GM21447 (cell line): ENCODE data around the gene TMA7.
"Not testable (repeated sequence)": the region's sequence is repeated elsewhere in the genome, so short reads cannot be mapped to it uniquely, and the experiment has no call there.

Experiments used
- ATAC-seq: cut with Tn5 transposase; IDR thresholded peaks from one replicate; pipeline ENCODE4 v1.9.1; 2021; ENCODE audit not compliant: unreplicated experiment

TMA7 gene

GRCh38 chr3:48439820-48440589 lies at the start of gene TMA7, which contains the start of gene CCDC51:
TMA7 (plus strand) TSS chr3:48440257; CDS start chr3:48440297, 40 bp downstream.
CCDC51 (minus strand) TSS chr3:48440119; CDS start chr3:48435128, 4,991 bp downstream.
- peak; percentile 87 for ATAC-seq

DNA sequence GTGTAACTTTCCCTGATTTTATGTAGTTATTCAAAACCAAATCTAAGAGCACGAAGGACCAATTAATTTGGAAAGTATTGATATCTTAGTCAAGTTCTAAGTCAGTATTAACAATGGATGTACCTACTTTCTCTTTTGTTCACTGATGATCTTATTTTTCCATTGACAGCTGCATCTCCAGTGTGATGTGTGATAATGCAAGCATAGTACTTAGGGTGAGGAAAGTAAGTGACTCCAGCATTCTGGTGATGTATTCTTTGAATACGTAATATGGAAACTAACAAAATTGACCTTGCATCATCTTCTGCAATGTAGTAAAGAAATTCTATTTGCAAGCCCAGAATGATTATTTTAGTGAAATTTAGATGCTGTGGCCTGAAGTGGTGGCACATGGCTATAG lies 45.7 kb upstream of the TMA7 start:
- ATAC-seq: no peak

- no peak for ATAC-seq
These were observed 44.3 kb upstream of the TMA7 start for GRCh38 chr3:48395714-48396113.

DNA sequence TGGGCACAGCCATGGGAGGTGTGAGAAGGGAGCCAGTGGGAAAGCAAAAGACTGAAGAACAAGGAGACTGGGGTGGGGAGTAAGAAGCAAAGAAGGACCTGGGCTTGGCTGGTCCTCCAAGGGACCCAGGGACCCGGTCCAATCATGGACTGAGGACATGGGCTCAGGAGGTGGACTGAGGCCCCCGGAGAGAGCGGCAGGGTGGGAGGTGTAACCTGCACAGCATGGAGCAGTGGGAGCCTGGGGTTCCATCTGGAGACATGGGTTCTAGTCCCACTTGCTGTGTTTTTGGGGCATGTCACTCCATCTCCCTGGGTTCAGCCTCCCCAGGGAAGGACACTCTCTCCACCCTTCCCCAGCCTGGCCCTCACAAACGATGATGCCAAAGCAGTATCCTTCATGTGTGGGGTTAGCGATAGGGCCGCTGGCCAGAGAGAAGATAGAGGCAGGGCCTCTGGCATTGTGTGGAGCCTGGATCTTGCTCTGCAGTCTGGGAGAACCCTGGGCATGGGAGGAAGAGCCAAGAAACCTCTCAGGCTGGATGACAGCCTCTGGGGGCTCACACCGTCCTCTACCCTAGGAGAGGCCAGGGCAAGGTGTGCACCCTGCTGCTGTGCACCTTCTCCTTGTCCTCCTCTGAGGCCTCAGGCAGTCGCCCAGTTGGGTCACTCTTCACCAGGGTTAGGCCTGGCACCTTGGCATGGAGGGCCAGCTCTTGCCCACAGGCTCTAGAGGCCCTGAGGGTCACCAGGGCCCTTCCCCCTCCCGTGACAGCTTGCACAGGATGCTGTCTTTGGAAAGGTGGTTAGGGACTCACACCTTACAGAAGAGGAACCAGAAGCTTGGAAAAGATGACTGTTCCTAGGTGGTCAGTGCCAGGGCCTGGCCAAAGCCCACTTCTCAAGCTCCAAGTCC lies 42.0 kb upstream of the TMA7 start:
- ATAC-seq: no peak

DNA sequence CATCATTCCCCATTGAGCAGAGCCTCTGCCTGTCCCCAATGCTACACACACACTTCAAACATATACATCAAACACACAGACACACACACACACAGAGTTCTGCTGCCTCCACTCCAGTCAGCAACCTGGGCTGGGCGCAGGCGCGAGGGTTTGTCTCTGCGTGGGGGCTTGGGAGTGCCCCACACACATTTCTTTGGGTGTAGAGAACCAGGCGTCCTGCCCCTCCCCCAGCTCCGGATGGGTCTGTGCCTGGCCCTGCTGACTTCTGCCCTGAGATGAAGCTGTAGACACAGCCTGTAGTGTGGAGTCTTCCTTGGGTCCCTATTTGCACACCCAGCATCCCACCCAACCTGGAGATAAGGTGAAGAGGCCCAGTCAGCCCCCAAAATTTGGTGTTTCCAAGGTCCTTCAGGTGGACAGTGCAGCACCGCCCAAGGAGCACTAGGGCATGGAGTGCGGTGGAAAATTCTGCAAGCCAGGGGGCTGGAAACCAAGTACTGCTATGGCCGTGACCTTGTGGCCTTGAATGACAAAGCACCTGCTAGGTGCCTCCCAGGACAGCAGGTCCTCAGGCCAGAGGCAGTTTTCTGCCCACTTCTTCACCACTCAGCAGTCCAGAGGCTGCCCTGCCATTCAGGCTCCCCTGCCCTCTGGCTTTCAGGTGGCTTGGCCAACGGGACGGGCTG lies 41.2 kb upstream of the TMA7 start:
- ATAC-seq: no peak

DNA sequence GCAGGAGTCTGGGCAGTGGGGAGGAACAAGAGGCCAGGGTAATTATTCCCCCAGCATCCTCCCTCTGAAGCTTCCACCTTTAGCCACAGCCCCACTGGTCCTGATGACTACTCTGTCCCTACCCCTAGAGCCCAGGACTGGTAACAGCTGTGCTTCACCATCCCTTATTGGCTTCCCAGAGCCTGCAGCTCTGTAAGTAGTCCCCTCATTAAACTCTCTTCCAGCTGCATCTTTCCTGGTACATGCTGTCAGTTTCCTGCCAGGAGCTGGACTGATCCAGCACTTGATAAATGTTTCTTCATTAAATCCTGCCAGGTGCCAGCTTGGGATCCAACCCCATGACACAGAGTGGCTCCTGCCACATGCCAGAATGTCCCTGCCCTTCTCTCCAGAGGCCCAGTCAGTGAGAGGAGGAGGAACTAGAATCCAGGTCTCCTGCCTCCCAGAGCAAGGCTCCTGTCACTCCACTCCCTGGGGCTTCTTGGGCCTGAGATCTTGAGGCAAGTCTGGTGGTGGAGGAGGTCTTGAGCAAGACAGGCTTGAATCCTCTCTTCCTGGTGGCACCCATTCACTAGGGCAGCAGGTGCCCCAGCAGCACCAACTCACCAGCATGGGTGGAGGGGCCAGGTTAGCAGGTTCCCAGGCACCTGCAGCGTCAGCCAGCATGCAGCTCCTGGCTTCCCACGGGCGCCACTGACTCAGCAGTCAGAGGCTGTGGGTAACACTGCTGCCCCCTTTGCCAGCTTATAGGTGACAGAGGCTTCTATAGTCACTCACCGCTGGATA lies 40.5 kb upstream of the TMA7 start:
- ATAC-seq: no peak

- ATAC-seq: no peak
These were observed 39.1 kb upstream of the TMA7 start for GRCh38 chr3:48400824-48401433.

- not testable (repeated sequence) for ATAC-seq
These were observed 38.6 kb upstream of the TMA7 start for GRCh38 chr3:48401434-48401901.

- no peak for ATAC-seq
These were observed 37.8 kb upstream of the TMA7 start for GRCh38 chr3:48402281-48402732.

GRCh38 chr3:48402907-48403306 lies 37.1 kb upstream of the TMA7 start:
- no peak for ATAC-seq

DNA sequence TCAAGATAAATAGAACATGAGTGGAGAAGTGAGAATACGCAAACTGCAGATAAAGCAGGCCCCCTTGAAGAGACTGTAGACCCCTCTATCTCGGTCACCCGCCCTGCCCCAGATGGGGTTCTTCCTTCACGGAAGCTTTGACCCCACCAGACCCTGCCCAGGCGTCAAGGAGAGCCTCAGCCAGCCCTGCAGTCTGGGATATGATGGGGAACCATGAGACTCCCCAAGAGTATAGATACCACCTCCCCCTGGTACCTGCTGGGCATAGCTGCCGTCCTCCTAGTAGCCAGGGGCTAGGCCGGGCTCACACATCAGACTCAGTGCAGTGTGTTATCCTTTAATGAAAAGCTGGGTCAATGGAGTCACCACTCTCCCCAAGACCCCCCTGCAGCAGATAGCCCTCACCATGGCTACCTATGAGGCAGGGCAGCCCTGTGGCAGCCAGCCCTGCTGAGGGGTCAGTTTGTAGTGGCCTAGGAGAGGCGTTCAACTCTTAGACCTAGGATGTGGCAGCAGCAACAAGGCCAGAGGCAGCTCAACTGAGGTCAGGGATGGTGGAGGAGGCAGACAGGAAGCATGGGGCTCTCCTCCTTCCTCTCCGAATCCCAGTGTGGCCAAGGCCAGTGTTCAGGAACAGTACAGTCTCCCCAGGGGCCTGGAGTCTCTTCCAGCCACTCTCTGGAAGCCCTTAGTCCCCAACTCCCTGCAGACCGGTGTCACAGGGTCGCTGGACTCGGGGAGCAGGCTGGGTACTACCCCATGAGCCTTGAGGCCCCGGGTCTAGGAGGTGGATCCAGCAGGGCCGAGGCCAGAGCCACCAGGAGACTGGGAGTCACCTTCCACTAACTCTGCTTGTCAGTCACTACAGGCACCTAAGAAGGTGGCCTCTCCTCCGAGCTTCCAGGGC lies 36.3 kb upstream of the TMA7 start:
- no peak for ATAC-seq

DNA sequence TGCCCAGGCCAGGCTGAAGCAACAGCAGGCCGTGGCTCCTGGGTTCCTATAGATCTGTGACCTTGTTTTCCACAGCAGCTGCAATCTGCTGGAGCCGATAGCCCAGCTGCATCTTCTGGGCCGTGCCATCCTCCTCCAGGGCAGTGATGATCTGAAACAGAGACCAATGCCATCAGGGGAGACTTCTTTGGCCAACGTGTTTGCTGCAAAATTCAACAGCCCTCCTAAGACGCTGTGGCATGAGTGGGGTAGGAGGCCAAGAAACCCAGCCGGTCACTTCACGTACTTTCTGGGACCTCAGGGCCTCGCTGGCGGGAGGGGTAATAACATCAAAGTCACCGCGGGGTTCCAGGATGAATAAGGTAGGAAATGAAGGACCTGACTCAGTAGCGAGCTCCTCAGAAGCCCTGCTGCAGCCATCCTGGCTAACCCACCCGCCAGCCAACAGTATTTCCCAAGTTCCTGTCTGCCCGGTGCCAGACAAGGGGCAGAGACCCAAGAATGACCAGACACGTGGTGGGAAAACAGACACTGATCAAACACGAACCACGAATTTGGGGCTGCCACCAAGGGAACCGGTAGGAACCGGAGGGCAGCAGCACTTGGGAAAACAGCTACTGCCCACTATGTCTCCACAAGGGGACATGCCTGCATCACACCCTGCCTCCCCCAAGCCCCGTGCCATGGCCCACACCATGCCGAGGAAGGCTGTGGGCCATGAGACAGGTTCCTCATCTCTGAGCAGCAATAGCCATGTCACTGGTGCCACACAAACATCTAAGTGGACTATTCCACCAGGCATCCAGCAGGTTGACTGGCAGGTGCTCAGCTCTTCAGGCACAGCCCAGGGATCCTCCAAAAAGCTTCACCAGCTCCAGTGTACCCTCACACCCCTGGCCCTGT lies 35.4 kb upstream of the TMA7 start:
- no peak for ATAC-seq

DNA sequence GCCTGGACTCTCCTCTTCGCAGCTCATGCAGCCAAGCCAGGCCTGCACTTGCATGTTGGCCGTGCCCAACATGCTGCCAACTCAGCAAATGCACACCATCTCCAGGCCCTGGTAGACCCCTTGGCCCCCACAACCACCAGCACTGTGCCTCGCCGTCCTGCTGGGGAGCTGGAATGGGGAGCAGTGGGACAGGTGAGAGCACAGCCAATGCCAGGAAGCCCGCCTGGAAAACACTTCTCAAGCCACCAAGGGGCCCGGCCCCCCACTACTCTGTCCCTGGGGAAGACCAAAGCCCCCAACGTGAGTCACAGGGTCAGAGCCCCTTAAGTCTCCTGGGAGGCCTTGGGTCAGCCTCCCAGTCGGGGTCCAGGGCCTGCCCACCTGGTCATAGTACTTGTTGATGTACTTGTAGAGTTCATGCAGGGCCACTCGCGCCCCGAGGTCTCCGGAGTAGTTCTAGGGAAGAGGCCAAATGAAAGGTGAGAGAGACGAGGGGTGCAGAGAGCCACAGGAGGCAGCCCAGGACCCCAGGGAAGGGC lies 34.6 kb upstream of the TMA7 start:
- no peak for ATAC-seq

DNA sequence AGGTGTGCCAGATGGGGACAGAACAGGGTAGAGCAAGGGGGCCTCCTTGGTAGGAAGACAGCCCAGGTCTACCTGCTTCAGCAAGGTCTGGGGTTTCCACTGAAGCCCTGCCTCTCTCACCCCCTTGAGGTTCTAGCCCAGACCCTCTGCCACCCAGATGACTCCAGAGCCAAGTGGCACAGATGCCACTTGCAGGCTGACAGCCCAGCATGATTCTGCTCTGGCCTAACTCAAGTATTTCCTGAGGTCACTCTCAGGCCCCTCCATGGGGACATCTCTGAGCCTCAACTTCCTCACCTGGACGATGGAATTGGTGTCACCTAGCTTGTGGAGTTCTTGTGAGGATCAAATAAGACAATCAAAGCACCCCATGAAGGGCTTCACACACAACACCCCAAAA lies 34.1 kb upstream of the TMA7 start:
- ATAC-seq: no peak

GRCh38 chr3:48406443-48407431 lies 33.3 kb upstream of the TMA7 start:
- ATAC-seq: no peak

GRCh38 chr3:48407542-48408099 lies 32.4 kb upstream of the TMA7 start:
- ATAC-seq: no peak
